ENCODE results near the gene GRXCR1.

- TF ChIP-seq CTCF (conservative IDR thresholded peaks at IDR 0.05; ENCODE audit: low read length) (no peak), EZH2phosphoT487 (IDR thresholded peaks at IDR 0.05; ENCODE audit: borderline replicate concordance) (no peak)
These were observed 24.8 kb downstream of the GRXCR1 start for GRCh38 chr4:42917296-42917695.

Measured in Loucy (cell line).